ENCODE results near the gene CYS1. TPM values are rescaled to one million over a fixed set of nuclear protein-coding genes. Genes with fewer than 3 reads are reported as not detected.

Gene CYS1
- total and polyA plus RNA-seq, 2 of the 13 experiments (the other 11 are each of a cell fraction or from before 2014, with no cell fraction given), result 0.04 TPM; not detected in 1

GRCh38 chr2:10062931-10063365 lies 17.3 kb downstream of the CYS1 start (continued):
- peak; percentile 57 for TF ChIP-seq RXRB (CRISPR knock-in tag; IDR thresholded peaks at IDR 0.05; ENCODE audit: borderline replicate concordance)
- TF ChIP-seq ZFP91 (CRISPR knock-in tag; IDR thresholded peaks at IDR 0.05; ENCODE audit: borderline replicate concordance), result 0 out of 2 replicates have a peak, but pooled peaks have one; percentile 28
- TF ChIP-seq NONO (IDR thresholded peaks at IDR 0.05), result no peak
- no peak for TF ChIP-seq NONO (CRISPR knock-in tag; conservative IDR thresholded peaks at IDR 0.05)
- 0 out of 2 replicates have a peak, but pooled peaks have one; percentile 58 for TF ChIP-seq ZNF607 (CRISPR knock-in tag; IDR thresholded peaks at IDR 0.05; ENCODE audit: borderline replicate concordance)
- TF ChIP-seq SIX4 (CRISPR knock-in tag; IDR thresholded peaks at IDR 0.05), result no peak
- TF ChIP-seq HOXA3 (CRISPR knock-in tag; IDR thresholded peaks at IDR 0.05), result peak; percentile 38; the same call in 1 of the 2 replicates
- TF ChIP-seq ZMYM4 (CRISPR knock-in tag; IDR thresholded peaks at IDR 0.05), result peak; percentile 47
- no peak for TF ChIP-seq MXD4 (CRISPR knock-in tag; IDR thresholded peaks at IDR 0.05)
- TF ChIP-seq SALL2 (CRISPR knock-in tag; IDR thresholded peaks at IDR 0.05), result peak; percentile 40; the same call in 1 of the 2 replicates
- TF ChIP-seq ATF2 (CRISPR knock-in tag; IDR thresholded peaks at IDR 0.05), result no peak
- peak; percentile 53; the same call in 1 of the 2 replicates for TF ChIP-seq HDAC1 (CRISPR knock-in tag; IDR thresholded peaks at IDR 0.05)
- TF ChIP-seq MLX (CRISPR knock-in tag; IDR thresholded peaks at IDR 0.05), result 0 out of 2 replicates have a peak, but pooled peaks have one; percentile 11
- peak; percentile 81; the same call in 1 of the 2 replicates for TF ChIP-seq KDM5B (CRISPR knock-in tag; IDR thresholded peaks at IDR 0.05; ENCODE audit: borderline replicate concordance)
- TF ChIP-seq KDM1A (CRISPR knock-in tag; IDR thresholded peaks at IDR 0.05), result no peak
- TF ChIP-seq ZNF230 (CRISPR knock-in tag; IDR thresholded peaks at IDR 0.05), result no peak
- no peak for TF ChIP-seq ZNF44 (CRISPR knock-in tag; IDR thresholded peaks at IDR 0.05)
- TF ChIP-seq NR2F2 (IDR thresholded peaks at IDR 0.05; ENCODE audit: borderline replicate concordance, low read depth), result 0 out of 2 replicates have a peak, but pooled peaks have one; percentile 22
- no peak for TF ChIP-seq ZBTB46 (CRISPR knock-in tag; IDR thresholded peaks at IDR 0.05; ENCODE audit: borderline replicate concordance)
- TF ChIP-seq SIN3A (IDR thresholded peaks at IDR 0.05; ENCODE audit: borderline replicate concordance, low read depth, low read length), result no peak
- no peak for TF ChIP-seq TMF1 (CRISPR knock-in tag; IDR thresholded peaks at IDR 0.05; ENCODE audit: low read depth)
- TF ChIP-seq POLR2G (IDR thresholded peaks at IDR 0.05; ENCODE audit: low read depth, low read length), result no peak
- TF ChIP-seq GTF2F1 (IDR thresholded peaks at IDR 0.05; ENCODE audit: low read length), result no peak
- no peak for TF ChIP-seq ZNF337 (CRISPR knock-in tag; IDR thresholded peaks at IDR 0.05; ENCODE audit: borderline replicate concordance, low read depth)
- no peak for TF ChIP-seq ZZZ3 (CRISPR knock-in tag; IDR thresholded peaks at IDR 0.05; ENCODE audit: borderline replicate concordance)

Data from HepG2 (cell line).